Gastroesophageal sphincter (tissue), 3 donors: ENCODE data around the gene ANKRD35.

Experiments used
- CTCF ChIP-seq, 4 experiments: fragments of 200-600 bp in 2 of 4; fragments of 450-650 bp in 2 of 4; sonication (generic) in 1 of 4; IDR thresholded peaks; one replicate each; pipeline ENCODE4 v1.5.1; 2017 to 2019; ENCODE audit warnings: antibody characterized with exemption in 4 of 4, mild to moderate bottlenecking in 2 of 4, moderate library complexity in 2 of 4
- POLR2A ChIP-seq, 2 donors: fragments of 450-650 bp; IDR thresholded peaks; one replicate each; pipeline ENCODE4 v1.6.1; 2017; ENCODE audit warnings: antibody characterized with exemption in 2 of 2, mild to moderate bottlenecking in 2 of 2, moderate library complexity in 1 of 2

DNA sequence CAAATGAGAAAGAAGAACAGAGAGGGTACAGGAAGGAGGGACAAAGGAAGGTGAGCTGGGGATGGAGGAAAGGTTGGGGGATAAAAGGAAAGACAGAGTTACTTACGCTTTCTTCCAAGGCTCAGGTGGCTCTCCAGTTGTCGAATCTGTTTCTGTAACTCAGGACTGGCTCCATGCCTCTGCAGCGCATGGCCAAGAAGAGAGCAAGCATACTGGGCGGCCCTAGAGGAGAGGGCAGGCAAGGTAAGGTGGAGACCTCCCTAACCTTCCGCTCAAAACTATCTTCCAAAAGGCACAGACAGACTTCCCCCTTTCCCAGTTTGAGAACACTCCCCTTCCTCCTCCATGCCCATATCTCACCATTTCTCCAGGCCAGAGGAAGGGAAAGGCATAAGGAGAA is 31.9 kb upstream of the ANKRD35 start:
- TF ChIP-seq CTCF (IDR thresholded peaks at IDR 0.05) (no peak), POLR2A (IDR thresholded peaks at IDR 0.05) (no peak)
